Activated CD4-positive, alpha-beta memory T cell treated with anti-CD3 and anti-CD28 coated beads for 36 hours (primary cell): Measurements from ENCODE around the gene PTGDR2. TPM values are rescaled to one million over a fixed set of nuclear protein-coding genes. Genes with fewer than 3 reads are reported as not detected.

Experiments
- CTCF ChIA-PET: fragments of 350-600 bp; sonication (Branson Sonifier 250); formaldehyde crosslinking; loops from one replicate; lab custom pipeline; 2021; ENCODE audit warnings: antibody characterized with exemption, inconsistent platforms; lab: Charles Lee
- POLR2A ChIA-PET: fragments of 350-600 bp; sonication (Branson Sonifier 250); formaldehyde crosslinking; loops from one replicate; lab custom pipeline; 2021; ENCODE audit warnings: antibody characterized with exemption; lab: Charles Lee
- DNase-seq: peaks from one replicate; pipeline ENCODE4 v3.0.0-alpha.2; 2020
- H3K27ac Mint-ChIP-seq: one replicate; pipeline ENCODE4 v1.8.0; 2021; ENCODE audit warnings: mixed read lengths
- H3K27me3 Mint-ChIP-seq: one replicate; pipeline ENCODE4 v1.8.0; 2021; ENCODE audit warnings: mixed read lengths
- H3K36me3 Mint-ChIP-seq: one replicate; pipeline ENCODE4 v1.8.0; 2021; ENCODE audit warnings: mixed read lengths
- H3K4me1 Mint-ChIP-seq: one replicate; pipeline ENCODE4 v1.8.0; 2021; ENCODE audit warnings: low read depth, mixed read lengths
- H3K4me3 Mint-ChIP-seq: one replicate; pipeline ENCODE4 v1.8.0; 2021; ENCODE audit warnings: mild to moderate bottlenecking, mixed read lengths
- H3K9me3 Mint-ChIP-seq: one replicate; pipeline ENCODE4 v1.8.0; 2021; ENCODE audit warnings: mixed read lengths
- intact Hi-C: fragments of 100-400 bp; cut with micrococcal nuclease; formaldehyde crosslinking; loops from one replicate; pipeline ENCODE4 v1.15.1; 2023
- total RNA-seq, 2 experiments: library from RNA; stranded (reverse); gene quantifications; one replicate each; pipeline ENCODE4 v1.2.3, GENCODE V29; 2021

Gene PTGDR2
- total RNA-seq, result under 1 TPM; 0.33 to 0.36 TPM

DNA sequence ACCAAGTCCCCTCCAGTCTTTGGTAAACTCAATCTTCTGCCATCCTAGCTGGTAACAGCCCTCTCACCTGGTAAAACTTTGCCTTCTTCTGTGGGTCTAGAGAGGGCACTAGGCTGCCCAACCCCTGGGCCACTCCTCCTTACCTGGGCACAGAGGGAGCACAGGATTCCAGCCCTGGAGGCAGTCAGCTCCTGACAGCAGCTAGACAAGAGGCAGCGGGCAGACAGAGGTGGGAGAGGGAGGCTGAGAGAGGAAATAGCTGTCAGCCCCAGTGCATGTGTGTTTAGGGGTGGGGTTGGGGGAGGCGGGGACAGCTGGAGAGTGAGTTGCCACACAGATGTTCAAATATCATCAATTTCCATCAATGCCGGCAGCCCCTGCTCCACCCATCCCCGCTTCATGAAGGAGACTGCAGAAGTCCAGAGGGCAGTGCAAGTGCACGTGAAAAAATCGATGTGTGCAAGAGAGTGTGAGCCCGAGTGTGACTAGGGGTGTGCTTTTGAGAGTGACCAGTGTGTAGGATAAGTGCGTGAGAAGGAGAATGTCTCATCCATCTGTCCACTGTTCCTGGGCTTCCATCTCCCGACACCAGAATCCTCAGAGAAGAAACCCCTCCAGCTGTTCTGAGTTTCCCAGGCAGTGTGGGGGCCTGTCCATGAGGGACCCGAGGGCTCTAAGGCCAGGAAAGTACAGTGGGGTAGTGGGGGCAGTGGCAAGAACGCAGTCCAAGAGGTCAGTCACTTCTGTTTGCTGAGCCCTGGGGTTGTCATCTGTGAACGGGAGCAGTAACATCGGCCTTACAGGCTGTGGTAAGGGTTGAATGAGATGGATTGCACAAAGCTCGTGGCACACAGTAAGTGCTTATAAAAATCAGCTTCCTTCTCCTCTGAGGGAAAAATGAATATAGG lies at the start of gene PTGDR2:
PTGDR2 (minus strand) TSS at position 225 of the 908 bp plus-strand sequence. CDS start 2,228 bp downstream, outside the sequence.
- Mint-ChIP-seq H3K4me3 (peak within 1 kb of the TSS; percentile 33), H3K9me3 (no peaks in the 10 kb centered on the region), H3K36me3 (peaks cover 16% of the 10 kb centered on the region), H3K27me3 (no peaks in the 10 kb centered on the region), H3K27ac (no peak within 1 kb of the TSS), H3K4me1 (peaks cover 15% of the 10 kb centered on the region)
- ChIA-PET CTCF (interaction anchor here (1.4 kb wide), 1 partner anchor 25 kb away, joined by 9 read pairs; no protein-coding TSS in a partner anchor), POLR2A (interaction anchor here (2.2 kb wide), 1 partner anchor 12 kb away, joined by 6 read pairs; no protein-coding TSS in a partner anchor)
- DNase-seq, result no peak
- intact Hi-C loops, result no loop called here

DNA sequence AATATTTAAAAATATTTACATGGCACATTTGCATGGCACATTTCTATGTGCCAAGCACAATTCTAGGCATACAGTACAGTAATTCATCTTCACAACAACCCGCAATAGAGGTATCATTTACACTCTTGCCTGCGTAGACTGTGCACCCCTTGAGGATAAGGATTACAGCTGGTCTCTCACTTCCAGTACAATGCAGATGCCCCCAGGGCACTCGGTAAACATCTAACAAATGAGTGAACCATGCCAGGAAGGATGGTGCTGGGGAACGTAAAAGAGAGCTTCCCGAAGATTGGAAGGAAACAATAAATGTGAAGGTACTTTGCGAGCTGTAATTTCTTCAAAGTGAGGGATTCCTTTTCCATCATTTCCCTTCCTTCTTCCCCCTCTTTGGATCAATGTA lies 49.3 kb upstream of the PTGDR2 start:
- intact Hi-C loops, result loop anchor here (5.0 kb wide), 1 partner anchor 527 kb away; the partner anchor contains the start of gene SDHAF2
- peak overlapping the region; percentile 94 for H3K27ac Mint-ChIP-seq
- no peaks in the 10 kb centered on the region for H3K9me3 Mint-ChIP-seq
- CTCF ChIA-PET, result interaction anchor here (1.0 to 11.1 kb wide), 5 partner anchors 9 to 283 kb away, joined by 3 to 117 read pairs (median 6); partner anchors contain the start of gene TMEM109
- H3K27me3 Mint-ChIP-seq, result no peaks in the 10 kb centered on the region
- peak overlapping the region; percentile 90 for H3K4me3 Mint-ChIP-seq
- peaks cover 29% of the 10 kb centered on the region for H3K36me3 Mint-ChIP-seq
- no peak for DNase-seq
- POLR2A ChIA-PET, result interaction anchor here (0.9 to 3.5 kb wide), 5 partner anchors 10 to 187 kb away, joined by 3 to 26 read pairs (median 4); partner anchors contain the start of genes CCDC86 and TMEM109
- peaks cover 30% of the 10 kb centered on the region for H3K4me1 Mint-ChIP-seq

DNA sequence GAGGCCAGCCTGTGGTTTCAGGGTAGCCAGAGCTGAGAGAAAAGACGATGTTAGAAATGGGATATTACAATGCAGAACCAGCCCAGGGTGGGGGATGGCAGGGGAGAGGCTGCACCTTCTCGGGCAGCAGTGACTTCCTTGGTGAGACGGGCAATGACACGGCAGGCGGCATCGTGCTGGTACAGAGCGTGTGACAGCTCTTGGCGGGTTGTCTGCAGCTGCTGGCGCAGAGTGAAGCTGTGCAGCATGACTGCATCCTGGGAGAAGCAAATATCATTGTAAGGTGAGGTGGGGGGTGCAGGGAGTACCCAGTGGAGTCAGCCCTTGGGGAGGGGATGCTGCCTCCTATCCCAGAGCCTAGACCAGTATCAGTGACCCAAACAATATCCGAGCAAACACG lies 46.9 kb upstream of the PTGDR2 start:
- H3K36me3 Mint-ChIP-seq, result peaks cover 47% of the 10 kb centered on the region
- intact Hi-C loops, result no loop called here

DNA sequence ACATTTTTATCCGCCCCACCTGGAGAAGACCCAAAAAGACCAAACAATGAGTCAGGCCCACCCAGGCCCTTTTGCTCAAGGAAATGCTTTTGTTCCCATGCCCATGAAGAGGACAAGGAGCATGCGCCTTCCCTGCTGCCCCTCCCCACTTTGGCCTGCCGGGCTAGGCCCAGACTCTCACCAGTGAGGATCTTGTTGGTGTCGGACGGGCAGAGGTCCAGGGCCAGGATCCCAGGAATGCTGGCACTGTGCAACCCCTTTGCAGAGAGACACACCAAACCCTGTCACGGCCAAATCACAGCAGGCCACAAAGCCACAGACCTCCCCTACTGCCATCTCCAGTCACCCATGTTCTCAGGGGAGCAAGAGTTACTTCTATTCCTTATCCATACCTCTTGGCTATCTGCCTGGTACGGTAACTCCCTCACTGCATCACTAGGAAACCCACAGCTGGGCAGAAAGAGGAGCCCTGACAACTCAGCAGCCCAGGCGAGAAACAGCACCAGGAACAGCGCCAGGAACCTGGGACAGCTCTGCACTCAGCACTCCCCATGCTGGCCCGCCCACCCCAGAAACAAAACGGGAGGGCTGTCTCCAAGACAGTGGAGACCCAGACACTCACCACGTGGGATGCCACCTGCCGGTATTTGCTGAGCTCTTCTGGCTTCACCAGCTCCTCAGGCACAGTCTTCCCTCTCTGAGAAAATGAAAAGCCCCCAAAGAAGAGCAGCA lies 45.1 kb upstream of the PTGDR2 start:
- Mint-ChIP-seq H3K36me3 (peaks cover 61% of the 10 kb centered on the region), H3K27me3 (no peaks in the 10 kb centered on the region), H3K4me1 (peaks cover 24% of the 10 kb centered on the region), H3K27ac (no peak overlapping the region), H3K9me3 (no peaks in the 10 kb centered on the region), H3K4me3 (no peak overlapping the region)
- ChIA-PET CTCF (interaction anchor here (1.0 to 11.1 kb wide), 9 partner anchors 13 to 287 kb away, joined by 3 to 117 read pairs (median 6); partner anchors contain the start of gene TMEM109), POLR2A (interaction anchor here (1.5 kb wide), 1 partner anchor 11 kb away, joined by 4 read pairs; no protein-coding TSS in a partner anchor)
- DNase-seq, result no peak
- intact Hi-C loops, result no loop called here

More for the DNA sequence above, 46.9 kb upstream of the PTGDR2 start:
- no peak for DNase-seq
- peaks cover 30% of the 10 kb centered on the region for H3K4me1 Mint-ChIP-seq
- H3K27ac Mint-ChIP-seq, result no peak overlapping the region
- H3K4me3 Mint-ChIP-seq, result no peak overlapping the region
- no peaks in the 10 kb centered on the region for H3K9me3 Mint-ChIP-seq
- ChIA-PET CTCF (interaction anchor here (1.0 to 11.1 kb wide), 3 partner anchors 12 to 82 kb away, joined by 3 to 117 read pairs (median 86); partner anchors contain the start of gene TMEM109), POLR2A (interaction anchor here (1.1 kb wide), 2 partner anchors 12 to 65 kb away, joined by 3 read pairs; no protein-coding TSS in a partner anchor)
- no peaks in the 10 kb centered on the region for H3K27me3 Mint-ChIP-seq

DNA sequence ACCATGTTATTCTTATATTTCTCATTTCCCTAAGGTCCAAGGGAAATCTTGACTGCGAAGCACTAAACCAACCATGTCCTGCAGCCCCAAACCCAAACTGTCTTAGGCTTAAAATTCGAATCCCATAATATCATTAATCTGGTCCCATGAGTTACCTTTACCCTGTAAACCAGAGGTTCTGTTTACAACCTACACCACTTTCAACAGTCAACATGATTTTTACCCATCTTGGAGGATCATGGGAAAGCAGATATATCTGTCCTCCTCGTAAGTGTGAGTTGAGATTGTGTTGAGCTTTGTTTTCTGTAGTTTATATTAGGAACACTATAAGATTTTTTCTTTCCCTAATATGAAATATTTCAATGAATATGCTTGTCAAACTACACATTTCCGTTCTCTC lies 44.2 kb upstream of the PTGDR2 start:
- H3K4me3 Mint-ChIP-seq, result no peak overlapping the region
- ChIA-PET POLR2A (no interaction called here), CTCF (interaction anchor here (0.6 to 11.1 kb wide), 25 partner anchors 9 to 504 kb away, joined by 3 to 117 read pairs (median 4); partner anchors contain the start of genes CCDC86 and TMEM109)
- peaks cover 68% of the 10 kb centered on the region for H3K36me3 Mint-ChIP-seq
- no peaks in the 10 kb centered on the region for H3K9me3 Mint-ChIP-seq
- intact Hi-C loops, result loop anchor here (1.0 to 5.0 kb wide), 2 partner anchors 69 to 123 kb away; no protein-coding TSS in a partner anchor
- DNase-seq, result no peak
- no peak overlapping the region for H3K27ac Mint-ChIP-seq
- H3K27me3 Mint-ChIP-seq, result no peaks in the 10 kb centered on the region
- peaks cover 17% of the 10 kb centered on the region for H3K4me1 Mint-ChIP-seq

DNA sequence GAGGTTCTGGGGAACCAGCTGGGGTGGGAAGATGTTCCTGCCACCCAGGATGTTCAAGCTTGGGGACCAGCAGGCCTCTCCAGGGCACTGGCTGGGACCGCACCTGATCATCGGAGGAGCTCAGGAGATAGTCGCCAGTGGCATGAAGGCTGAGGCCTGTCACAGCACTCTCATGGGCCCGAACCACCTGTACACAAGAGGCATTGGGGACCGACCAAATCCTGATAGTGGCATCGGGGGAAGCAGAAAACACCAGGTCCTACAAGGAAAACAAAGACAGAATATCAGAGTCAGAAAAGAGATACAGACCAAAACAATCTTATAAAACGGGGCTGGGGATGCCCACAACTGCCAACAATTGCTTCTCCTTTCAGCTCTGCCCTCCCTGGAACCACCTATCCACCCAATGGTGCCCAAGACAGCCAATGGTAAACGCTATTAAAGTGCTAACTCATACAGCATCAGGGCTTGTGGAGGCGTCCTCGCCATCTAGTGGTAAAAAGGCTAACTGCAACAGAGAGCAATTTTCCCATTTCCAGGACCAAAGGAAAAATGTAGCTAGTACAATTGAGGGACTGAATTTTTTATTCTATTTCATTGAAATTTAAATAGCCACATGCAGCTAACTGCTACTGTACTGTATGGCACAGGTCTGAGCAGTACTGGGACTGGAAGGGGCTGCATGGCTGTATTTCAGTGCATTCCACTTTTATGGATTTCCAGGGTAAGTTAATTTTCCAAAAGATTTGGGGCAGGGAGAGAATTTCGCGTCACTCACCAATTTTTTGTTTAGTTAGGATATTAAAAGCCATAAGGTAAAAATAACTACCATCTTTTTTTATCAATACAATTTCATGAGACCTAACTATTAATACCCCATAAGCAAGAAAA lies 43.5 kb upstream of the PTGDR2 start:
- CTCF ChIA-PET, result interaction anchor here (0.6 to 11.1 kb wide), 33 partner anchors 8 to 504 kb away, joined by 3 to 117 read pairs (median 4); partner anchors contain the start of genes CCDC86 and TMEM109
- peaks cover 69% of the 10 kb centered on the region for H3K36me3 Mint-ChIP-seq
- POLR2A ChIA-PET, result no interaction called here
- H3K4me3 Mint-ChIP-seq, result no peak overlapping the region
- H3K27me3 Mint-ChIP-seq, result no peaks in the 10 kb centered on the region
- H3K27ac Mint-ChIP-seq, result no peak overlapping the region
- H3K9me3 Mint-ChIP-seq, result no peaks in the 10 kb centered on the region
- intact Hi-C loops, result loop anchor here (1.0 to 5.0 kb wide), 2 partner anchors 68 to 122 kb away; no protein-coding TSS in a partner anchor
- DNase-seq, result no peak
- H3K4me1 Mint-ChIP-seq, result peaks cover 11% of the 10 kb centered on the region

DNA sequence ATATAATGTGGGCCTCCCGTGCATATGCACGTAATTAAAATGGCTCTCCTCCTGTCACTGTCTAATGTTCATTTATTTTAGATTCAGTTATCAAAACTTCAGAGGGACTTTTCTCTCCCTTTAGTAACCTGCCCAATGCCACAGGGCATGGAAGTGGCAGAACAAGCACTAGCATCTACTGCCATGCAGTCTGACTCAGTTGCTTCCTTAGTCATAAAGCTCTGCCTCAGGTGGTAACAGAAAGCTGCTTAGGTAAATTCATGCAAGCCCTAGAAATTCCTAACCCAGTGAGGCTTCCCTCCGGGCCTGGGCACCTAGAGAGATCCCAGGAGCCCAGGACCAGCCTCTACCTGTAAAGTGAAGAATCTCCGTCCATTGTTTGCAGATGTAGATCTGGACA lies 41.7 kb upstream of the PTGDR2 start:
- intact Hi-C loops, result loop anchor here (5.0 kb wide), 1 partner anchor 120 kb away; no protein-coding TSS in a partner anchor
- H3K4me1 Mint-ChIP-seq, result no peaks in the 10 kb centered on the region
- H3K27me3 Mint-ChIP-seq, result no peaks in the 10 kb centered on the region
- H3K4me3 Mint-ChIP-seq, result no peak overlapping the region
- peaks cover 68% of the 10 kb centered on the region for H3K36me3 Mint-ChIP-seq
- DNase-seq, result no peak
- POLR2A ChIA-PET, result no interaction called here
- CTCF ChIA-PET, result interaction anchor here (1.1 to 11.1 kb wide), 5 partner anchors 10 to 122 kb away, joined by 3 to 117 read pairs (median 3); no protein-coding TSS in a partner anchor
- H3K9me3 Mint-ChIP-seq, result no peaks in the 10 kb centered on the region
- H3K27ac Mint-ChIP-seq, result no peak overlapping the region

DNA sequence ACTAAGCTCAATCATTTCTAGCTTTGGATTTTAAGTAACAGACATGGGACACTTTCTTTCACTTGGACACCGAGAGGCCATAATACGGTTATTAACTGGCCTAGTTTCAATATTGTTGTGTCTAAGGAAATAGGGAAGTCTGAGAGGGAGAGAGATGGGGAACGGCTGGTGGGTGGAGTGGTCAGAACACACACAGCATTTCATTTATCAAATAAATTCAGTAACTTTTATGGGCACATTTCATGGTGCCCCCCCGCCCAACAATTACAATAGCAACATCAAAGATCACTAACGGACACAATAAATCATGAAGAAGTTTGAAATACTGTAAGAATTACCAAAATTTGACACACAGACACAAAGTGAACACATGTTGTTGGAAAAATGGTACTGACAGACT lies 39.9 kb upstream of the PTGDR2 start:
- POLR2A ChIA-PET, result interaction anchor here (1.0 kb wide), 1 partner anchor 10 kb away, joined by 3 read pairs; the partner anchor contains the start of gene PRPF19
- H3K36me3 Mint-ChIP-seq, result peaks cover 59% of the 10 kb centered on the region
- intact Hi-C loops, result loop anchor here (5.0 kb wide), 1 partner anchor 118 kb away; no protein-coding TSS in a partner anchor
- no peaks in the 10 kb centered on the region for H3K27me3 Mint-ChIP-seq
- no peak overlapping the region for H3K4me3 Mint-ChIP-seq
- H3K27ac Mint-ChIP-seq, result no peak overlapping the region
- DNase-seq, result no peak
- CTCF ChIA-PET, result interaction anchor here (1.8 to 1.9 kb wide), 2 partner anchors 8 to 65 kb away, joined by 7 to 8 read pairs; no protein-coding TSS in a partner anchor
- no peaks in the 10 kb centered on the region for H3K4me1 Mint-ChIP-seq
- no peaks in the 10 kb centered on the region for H3K9me3 Mint-ChIP-seq

DNA sequence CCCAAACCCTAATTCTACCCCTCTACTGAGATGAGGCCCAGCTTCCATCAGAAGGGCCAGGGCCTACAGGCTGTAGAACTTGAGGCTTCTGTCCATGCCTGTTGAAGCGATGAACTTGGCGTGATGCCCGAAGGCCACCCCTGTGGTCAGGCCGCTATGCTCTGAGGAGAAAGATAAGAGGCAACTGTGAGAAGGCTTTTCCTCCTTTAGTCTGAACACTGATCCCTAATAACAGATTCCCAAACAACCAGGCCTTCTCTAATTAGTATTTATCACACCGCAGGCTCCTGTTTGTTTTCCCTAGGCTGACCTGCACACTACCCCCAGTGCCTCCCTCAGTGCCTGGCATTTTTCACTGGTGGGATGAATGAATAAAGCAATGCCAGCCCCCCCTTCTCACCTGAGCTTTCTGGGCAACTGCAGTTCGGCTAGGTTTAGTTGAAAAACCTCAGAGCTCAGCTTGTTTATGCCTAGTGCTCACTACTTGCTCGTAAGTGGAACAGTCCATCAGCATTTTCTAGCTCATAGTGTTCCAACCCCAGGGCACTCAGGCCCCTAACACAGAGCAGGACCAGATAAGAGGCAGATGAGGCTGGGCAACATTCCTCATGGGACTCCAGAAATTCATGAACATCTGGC lies 35.5 kb upstream of the PTGDR2 start:
- intact Hi-C loops, result no loop called here
- ChIA-PET CTCF (interaction anchor here (0.6 to 3.6 kb wide), 3 partner anchors 8 to 60 kb away, joined by 4 to 24 read pairs (median 4); no protein-coding TSS in a partner anchor), POLR2A (interaction anchor here (0.6 kb wide), 1 partner anchor 41 kb away, joined by 3 read pairs; no protein-coding TSS in a partner anchor)
- no peaks in the 10 kb centered on the region for H3K27me3 Mint-ChIP-seq
- H3K4me1 Mint-ChIP-seq, result no peaks in the 10 kb centered on the region
- no peaks in the 10 kb centered on the region for H3K9me3 Mint-ChIP-seq
- DNase-seq, result no peak
- peaks cover 45% of the 10 kb centered on the region for H3K36me3 Mint-ChIP-seq
- H3K4me3 Mint-ChIP-seq, result no peak overlapping the region
- H3K27ac Mint-ChIP-seq, result no peak overlapping the region

DNA sequence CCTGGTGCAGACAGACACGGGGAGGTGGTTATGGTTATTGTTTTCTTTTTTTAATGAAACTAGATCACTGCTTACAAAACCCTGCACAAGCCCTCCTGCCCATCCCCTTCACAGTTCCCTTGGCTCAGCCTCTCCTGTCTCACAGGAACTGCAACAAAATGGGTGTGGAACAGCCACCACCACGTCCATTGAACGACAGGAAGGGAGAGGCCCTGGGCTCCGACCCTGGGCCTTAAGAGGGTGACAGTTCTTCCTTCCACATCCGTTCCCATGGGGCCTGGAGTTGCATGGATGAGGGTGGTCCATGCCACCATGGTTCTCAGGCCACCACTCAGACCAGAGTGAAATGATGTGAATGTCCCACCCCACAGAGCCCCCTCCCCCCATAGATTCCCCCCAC lies 34.9 kb upstream of the PTGDR2 start:
- Mint-ChIP-seq H3K9me3 (no peaks in the 10 kb centered on the region), H3K4me3 (no peak overlapping the region), H3K27ac (no peak overlapping the region), H3K4me1 (no peaks in the 10 kb centered on the region), H3K27me3 (no peaks in the 10 kb centered on the region), H3K36me3 (peaks cover 44% of the 10 kb centered on the region)
- ChIA-PET POLR2A (interaction anchor here (0.6 kb wide), 1 partner anchor 41 kb away, joined by 3 read pairs; no protein-coding TSS in a partner anchor), CTCF (interaction anchor here (0.6 to 3.6 kb wide), 3 partner anchors 9 to 59 kb away, joined by 4 to 24 read pairs (median 4); no protein-coding TSS in a partner anchor)
- intact Hi-C loops, result no loop called here
- DNase-seq, result no peak
